ENCODE measurements around the gene OR9A4.

Gene OR9A4

DNA sequence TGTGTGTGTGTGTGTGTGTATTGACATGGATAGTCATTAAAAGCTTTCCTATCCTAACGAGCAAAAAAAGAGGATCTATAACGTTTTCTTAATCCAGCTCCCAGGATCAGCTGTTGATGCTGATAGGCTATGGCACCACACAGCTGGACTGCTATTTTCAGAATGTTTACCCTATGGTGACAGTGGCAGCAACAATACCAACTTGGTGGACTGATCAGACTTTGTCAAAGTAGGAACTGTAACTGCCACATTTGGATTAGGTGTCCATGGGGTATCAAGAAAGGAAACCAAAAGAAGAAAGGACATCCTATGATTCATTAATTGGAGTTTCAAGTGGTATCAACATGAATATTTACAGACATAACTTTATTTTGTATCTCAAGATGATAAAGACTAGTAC lies 33.3 kb downstream of the OR9A4 start:
- no peak for DNase-seq

DNA sequence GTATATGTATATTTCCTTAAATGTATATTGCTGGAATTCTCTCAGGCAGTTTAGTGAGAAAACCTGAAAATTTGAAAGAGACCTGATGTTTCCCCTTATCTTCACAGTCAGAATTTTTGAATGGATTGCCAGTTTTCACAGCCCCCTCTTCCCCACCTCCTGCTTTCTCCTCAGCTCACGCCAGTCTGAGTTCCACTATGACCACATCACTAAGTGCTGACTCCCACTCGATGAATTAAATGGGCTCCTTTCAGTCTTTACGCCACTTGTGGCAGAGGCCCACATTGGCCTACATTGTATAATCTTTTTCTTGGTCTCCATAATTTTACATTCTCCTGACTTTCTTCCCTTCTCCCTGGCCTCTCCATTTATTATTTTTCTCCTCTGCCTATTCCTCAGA lies 33.7 kb downstream of the OR9A4 start:
- no peak for DNase-seq

DNA sequence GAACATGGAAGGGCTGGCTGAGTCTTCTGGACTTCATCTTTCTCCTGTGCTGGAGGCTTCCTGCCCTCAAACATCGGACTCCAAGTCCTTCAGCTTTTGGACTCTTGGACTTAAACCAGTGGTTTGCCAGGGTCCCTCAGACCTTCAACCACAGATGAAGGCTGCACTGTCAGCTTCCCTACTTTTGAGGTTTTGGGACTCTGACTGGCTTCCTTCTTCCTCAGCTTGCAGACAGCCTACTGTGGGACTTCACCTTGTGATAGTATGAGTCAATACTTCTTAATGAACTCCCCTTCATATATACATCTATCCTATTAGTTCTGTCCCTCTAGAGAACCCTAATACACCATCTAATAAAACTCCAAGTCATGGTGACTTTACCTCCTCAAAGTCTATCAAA lies 34.6 kb downstream of the OR9A4 start:
- DNase-seq = no peak

DNA sequence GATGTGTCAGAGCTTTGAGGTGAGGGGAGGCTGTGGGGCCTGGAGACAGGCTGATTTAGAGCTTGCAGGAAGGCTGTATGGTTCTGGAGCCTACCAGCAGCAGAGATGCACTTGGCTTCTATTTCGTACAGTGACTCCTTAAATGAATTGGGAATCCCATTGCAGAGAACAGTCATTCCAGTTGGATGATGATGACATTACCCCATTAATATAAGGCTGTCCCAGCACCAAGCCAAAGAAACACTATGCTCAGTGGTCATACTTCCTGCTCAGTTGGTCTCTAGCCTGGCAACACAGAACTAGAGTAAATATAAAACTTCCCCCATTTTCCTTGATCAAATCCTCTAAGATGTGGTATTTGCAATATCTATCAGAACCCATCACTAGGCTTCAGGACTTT lies 36.3 kb downstream of the OR9A4 start:
- no peak for DNase-seq

DNA sequence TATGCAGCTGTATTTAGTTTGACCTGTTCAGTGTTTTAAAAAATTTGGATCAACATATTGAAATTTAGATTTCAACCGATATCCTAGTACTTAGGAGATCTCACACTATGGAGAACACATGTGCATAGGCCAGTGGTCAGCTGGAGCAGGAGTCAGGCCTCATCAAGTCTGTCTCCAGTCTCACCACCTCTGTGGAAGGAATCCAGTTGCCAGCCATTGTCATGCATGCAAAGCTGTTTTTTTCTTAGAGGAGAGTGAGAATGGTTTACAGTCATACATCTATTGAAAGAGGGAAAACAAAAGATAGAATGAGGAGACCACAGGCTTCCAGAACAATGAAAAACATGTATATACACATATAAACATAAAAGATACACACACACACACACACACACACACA lies 38.1 kb downstream of the OR9A4 start:
- DNase-seq = no peak

DNA sequence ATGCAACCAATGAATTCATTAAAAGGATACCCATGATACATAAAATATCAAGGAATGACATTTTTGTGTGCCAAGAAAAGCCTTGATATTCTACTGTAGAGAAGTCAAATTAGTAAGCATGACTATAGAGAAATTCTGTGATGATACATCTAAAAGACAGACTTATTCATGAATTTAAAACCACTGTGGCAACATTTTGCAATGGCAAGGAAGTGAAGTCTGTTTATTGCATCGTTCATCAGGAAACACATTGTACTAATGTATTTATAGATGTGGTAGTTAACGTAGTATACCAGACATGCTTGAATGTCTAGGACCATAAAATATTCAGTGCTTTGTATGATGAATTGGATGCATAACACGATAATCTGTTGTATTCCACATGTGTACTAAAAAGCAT lies 39.9 kb downstream of the OR9A4 start:
- DNase-seq = no peak

DNA sequence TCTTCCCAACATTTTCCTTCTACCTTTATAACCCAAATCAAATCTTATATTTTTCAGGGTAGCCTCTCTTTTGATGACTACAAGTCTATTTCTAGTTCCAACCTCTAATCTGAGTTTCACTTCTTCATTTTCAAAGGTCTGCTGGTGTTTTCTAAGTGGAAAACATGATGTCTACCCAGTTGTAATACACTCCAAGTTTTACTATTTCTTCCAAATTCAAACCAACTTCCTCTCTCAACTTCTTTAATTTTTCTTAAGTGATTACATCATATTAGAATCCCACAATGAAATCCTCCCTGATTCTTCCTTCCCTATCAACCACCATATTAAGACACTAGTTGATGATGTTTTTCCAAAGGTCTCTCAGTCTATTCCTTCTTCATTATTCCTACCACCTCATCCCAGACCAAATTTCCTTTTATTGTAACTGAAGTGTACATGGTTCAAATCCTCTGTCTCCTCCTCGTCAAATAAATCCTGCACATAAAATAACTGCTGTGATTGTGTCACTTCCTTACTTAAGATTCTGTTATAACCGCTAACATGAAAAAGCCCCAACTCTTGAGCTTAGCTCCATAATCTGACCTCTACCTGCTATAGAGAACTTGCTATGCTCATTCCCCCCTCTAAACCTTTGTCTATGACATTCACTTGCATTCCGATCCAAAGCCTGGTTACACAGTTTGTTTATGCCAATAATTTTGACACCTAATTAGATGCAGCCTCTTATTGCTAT lies 44.7 kb downstream of the OR9A4 start:
- DNase-seq = no peak
